Liver (tissue), 3 donors: ENCODE data around the gene SLC25A48.

Source experiments
- FOXA1 ChIP-seq: IDR thresholded peaks from 2 replicates; pipeline ENCODE4 v1.6.1; 2016; ENCODE audit warnings: antibody characterized with exemption
- GABPA ChIP-seq, 2 donors: IDR thresholded peaks in 1 of 2; conservative IDR thresholded peaks in 1 of 2; 2 replicates each; pipeline ENCODE4 v1.6.1; 2016; ENCODE audit warnings: antibody characterized with exemption in 2 of 2, mild to moderate bottlenecking in 1 of 2, moderate library complexity in 1 of 2
- HNF4G ChIP-seq: IDR thresholded peaks from 2 replicates; pipeline ENCODE4 v1.6.1; 2016; ENCODE audit warnings: antibody characterized with exemption
- JUND ChIP-seq, 2 donors: IDR thresholded peaks; 2 replicates each; pipeline ENCODE4 v1.6.1; 2016; ENCODE audit warnings: antibody characterized with exemption in 2 of 2
- RAD21 ChIP-seq, 2 donors: IDR thresholded peaks; 2 replicates each; pipeline ENCODE4 v1.6.1; 2016; ENCODE audit warnings: antibody characterized with exemption in 2 of 2, mild to moderate bottlenecking in 2 of 2
- SP1 ChIP-seq: IDR thresholded peaks from 2 replicates; pipeline ENCODE4 v1.6.1; 2018; ENCODE audit warnings: antibody characterized with exemption, mild to moderate bottlenecking
- TAF1 ChIP-seq: conservative IDR thresholded peaks from 2 replicates; pipeline ENCODE4 v1.6.1; 2016; ENCODE audit warnings: antibody characterized with exemption, mild to moderate bottlenecking
- TF ChIP-seq, protein P1 (sequence below): IDR thresholded peaks from 2 replicates; pipeline ENCODE4 v1.6.1; 2016; ENCODE audit warnings: antibody characterized with exemption, mild to moderate bottlenecking
- TF ChIP-seq, protein P2 (sequence below): fragments of 150-350 bp; IDR thresholded peaks from 2 replicates; pipeline ENCODE4 v1.5.1; 2017; ENCODE audit warnings: improper control_type of control experiment, low read depth, low read length; ENCODE audit not compliant: missing input control
- TF ChIP-seq, protein P3 (sequence below): IDR thresholded peaks from 2 replicates; pipeline ENCODE4 v1.6.1; 2016; ENCODE audit warnings: antibody characterized with exemption
- TF ChIP-seq, protein P4 (sequence below): IDR thresholded peaks from 2 replicates; pipeline ENCODE4 v1.6.1; 2016; ENCODE audit warnings: antibody characterized with exemption
- TF ChIP-seq, protein P5 (sequence below): IDR thresholded peaks from 2 replicates; pipeline ENCODE4 v1.6.1; 2016; ENCODE audit warnings: antibody characterized with exemption
- donor health status: healthy.
- donor health status: healthy.

DNA sequence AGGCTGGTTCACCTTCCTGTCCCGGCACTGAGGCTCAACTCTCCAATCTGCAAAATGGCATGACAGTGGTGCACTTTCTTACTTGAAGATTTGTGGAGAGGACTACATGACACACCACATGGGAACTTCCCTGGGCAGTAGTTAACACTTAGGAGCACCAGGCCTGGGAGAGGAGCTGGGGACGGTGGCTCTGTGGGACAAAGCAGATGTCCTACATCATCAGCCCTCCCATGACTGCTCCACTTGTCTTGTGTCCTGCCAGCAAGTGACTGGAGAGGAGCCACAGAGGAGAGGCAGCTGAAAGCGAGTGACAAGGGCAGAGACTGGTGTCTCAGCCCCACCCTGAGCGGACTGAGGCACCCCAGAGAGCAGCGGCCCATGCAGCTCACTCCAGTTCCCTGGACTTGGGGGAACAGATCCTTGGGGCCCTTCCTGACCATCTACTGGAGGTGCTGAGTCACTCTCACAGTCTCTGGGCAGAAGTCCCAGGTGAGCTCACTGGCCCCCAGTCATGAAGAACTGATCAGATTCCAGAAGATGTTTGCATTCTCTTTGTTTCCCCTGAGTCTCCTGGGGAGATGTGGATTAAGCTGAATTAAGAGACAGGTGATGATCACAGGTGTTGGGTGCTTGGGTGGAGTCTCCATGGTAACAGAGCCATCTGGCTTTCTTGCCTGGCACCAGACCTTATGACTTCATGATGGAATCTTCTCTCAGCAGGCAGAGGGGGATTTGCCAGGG is 13.2 kb upstream of the SLC25A48 start:
- TF ChIP-seq, protein P1, sequence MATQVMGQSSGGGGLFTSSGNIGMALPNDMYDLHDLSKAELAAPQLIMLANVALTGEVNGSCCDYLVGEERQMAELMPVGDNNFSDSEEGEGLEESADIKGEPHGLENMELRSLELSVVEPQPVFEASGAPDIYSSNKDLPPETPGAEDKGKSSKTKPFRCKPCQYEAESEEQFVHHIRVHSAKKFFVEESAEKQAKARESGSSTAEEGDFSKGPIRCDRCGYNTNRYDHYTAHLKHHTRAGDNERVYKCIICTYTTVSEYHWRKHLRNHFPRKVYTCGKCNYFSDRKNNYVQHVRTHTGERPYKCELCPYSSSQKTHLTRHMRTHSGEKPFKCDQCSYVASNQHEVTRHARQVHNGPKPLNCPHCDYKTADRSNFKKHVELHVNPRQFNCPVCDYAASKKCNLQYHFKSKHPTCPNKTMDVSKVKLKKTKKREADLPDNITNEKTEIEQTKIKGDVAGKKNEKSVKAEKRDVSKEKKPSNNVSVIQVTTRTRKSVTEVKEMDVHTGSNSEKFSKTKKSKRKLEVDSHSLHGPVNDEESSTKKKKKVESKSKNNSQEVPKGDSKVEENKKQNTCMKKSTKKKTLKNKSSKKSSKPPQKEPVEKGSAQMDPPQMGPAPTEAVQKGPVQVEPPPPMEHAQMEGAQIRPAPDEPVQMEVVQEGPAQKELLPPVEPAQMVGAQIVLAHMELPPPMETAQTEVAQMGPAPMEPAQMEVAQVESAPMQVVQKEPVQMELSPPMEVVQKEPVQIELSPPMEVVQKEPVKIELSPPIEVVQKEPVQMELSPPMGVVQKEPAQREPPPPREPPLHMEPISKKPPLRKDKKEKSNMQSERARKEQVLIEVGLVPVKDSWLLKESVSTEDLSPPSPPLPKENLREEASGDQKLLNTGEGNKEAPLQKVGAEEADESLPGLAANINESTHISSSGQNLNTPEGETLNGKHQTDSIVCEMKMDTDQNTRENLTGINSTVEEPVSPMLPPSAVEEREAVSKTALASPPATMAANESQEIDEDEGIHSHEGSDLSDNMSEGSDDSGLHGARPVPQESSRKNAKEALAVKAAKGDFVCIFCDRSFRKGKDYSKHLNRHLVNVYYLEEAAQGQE, result no peak
- TF ChIP-seq, protein P2, sequence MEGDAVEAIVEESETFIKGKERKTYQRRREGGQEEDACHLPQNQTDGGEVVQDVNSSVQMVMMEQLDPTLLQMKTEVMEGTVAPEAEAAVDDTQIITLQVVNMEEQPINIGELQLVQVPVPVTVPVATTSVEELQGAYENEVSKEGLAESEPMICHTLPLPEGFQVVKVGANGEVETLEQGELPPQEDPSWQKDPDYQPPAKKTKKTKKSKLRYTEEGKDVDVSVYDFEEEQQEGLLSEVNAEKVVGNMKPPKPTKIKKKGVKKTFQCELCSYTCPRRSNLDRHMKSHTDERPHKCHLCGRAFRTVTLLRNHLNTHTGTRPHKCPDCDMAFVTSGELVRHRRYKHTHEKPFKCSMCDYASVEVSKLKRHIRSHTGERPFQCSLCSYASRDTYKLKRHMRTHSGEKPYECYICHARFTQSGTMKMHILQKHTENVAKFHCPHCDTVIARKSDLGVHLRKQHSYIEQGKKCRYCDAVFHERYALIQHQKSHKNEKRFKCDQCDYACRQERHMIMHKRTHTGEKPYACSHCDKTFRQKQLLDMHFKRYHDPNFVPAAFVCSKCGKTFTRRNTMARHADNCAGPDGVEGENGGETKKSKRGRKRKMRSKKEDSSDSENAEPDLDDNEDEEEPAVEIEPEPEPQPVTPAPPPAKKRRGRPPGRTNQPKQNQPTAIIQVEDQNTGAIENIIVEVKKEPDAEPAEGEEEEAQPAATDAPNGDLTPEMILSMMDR, result no peak
- TF ChIP-seq SP1 (no peak), GABPA (IDR thresholded peaks at IDR 0.05 in 1 of 2, conservative IDR thresholded peaks at IDR 0.05 in 1 of 2) (no peak), RAD21 (IDR thresholded peaks at IDR 0.05) (no peak), FOXA1 (no peak), JUND (IDR thresholded peaks at IDR 0.05) (no peak), HNF4G (no peak), TAF1 (no peak)
- TF ChIP-seq, protein P3, sequence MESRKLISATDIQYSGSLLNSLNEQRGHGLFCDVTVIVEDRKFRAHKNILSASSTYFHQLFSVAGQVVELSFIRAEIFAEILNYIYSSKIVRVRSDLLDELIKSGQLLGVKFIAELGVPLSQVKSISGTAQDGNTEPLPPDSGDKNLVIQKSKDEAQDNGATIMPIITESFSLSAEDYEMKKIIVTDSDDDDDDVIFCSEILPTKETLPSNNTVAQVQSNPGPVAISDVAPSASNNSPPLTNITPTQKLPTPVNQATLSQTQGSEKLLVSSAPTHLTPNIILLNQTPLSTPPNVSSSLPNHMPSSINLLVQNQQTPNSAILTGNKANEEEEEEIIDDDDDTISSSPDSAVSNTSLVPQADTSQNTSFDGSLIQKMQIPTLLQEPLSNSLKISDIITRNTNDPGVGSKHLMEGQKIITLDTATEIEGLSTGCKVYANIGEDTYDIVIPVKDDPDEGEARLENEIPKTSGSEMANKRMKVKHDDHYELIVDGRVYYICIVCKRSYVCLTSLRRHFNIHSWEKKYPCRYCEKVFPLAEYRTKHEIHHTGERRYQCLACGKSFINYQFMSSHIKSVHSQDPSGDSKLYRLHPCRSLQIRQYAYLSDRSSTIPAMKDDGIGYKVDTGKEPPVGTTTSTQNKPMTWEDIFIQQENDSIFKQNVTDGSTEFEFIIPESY, result no peak
- TF ChIP-seq, protein P4, sequence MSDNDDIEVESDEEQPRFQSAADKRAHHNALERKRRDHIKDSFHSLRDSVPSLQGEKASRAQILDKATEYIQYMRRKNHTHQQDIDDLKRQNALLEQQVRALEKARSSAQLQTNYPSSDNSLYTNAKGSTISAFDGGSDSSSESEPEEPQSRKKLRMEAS, result no peak
- TF ChIP-seq, protein P5, sequence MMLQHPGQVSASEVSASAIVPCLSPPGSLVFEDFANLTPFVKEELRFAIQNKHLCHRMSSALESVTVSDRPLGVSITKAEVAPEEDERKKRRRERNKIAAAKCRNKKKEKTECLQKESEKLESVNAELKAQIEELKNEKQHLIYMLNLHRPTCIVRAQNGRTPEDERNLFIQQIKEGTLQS, result no peak
